ENCODE measurements around the gene NFIX. TPM values are rescaled to one million over a fixed set of nuclear protein-coding genes. Genes with fewer than 3 reads are reported as not detected.

The NFIX gene
- polyA plus RNA-seq, 1 donor (not counting 4 experiments of a cell fraction or from before 2014, with no cell fraction given), result 5.2 TPM

GRCh38 chr19:13011653-13012389, 16.5 kb downstream of the NFIX start:
- H3K4me3 ChIP-seq (ENCODE audit: control insufficient read depth in 2 of 3, extremely low read depth in 1 of 3, insufficient read depth in 2 of 3, low read depth in 1 of 3, low read length in 3 of 3), result no peak overlapping the region
- no peak for DNase-seq (ENCODE audit: low read depth, low spot score)
- dilution Hi-C loops (cut with MboI; ENCODE audit: extremely low pct_ligation_motif_present, low sequenced_read_pairs), result no loop called here

GRCh38 chr19:13012390-13012689, 17.1 kb downstream of the NFIX start:
- H4K20me1 ChIP-seq (ENCODE audit: control insufficient read depth, extremely low read depth, insufficient read depth, low read length), result no peaks in the 10 kb centered on the region
- H3K4me1 ChIP-seq (ENCODE audit: control insufficient read depth, extremely low read depth, insufficient read depth, low read length), result peaks cover 82% of the 10 kb centered on the region
- H3K9me1 ChIP-seq (ENCODE audit: control insufficient read depth, extremely low read depth, insufficient read depth, low read length), result no peaks in the 10 kb centered on the region
- dilution Hi-C loops (cut with MboI; ENCODE audit: extremely low pct_ligation_motif_present, low sequenced_read_pairs), result no loop called here
- H3K9ac ChIP-seq (ENCODE audit: control insufficient read depth, extremely low read depth, insufficient read depth, low read length), result peak overlapping the region; percentile 92
- no peak overlapping the region for H2AFZ ChIP-seq (ENCODE audit: control insufficient read depth, low read length)
- peak overlapping the region; percentile 95 for H3K27ac ChIP-seq (ENCODE audit: control insufficient read depth, insufficient read depth, low read length)
- DNase-seq (ENCODE audit: low read depth, low spot score) (no peak), FAIRE-seq (no peak)
- H3K27me3 ChIP-seq (ENCODE audit: control insufficient read depth, extremely low read depth, insufficient read depth, low read length), result peaks cover 7% of the 10 kb centered on the region
- no peaks in the 10 kb centered on the region for H3K9me3 ChIP-seq (ENCODE audit: control insufficient read depth, low read depth, low read length)
- H3K4me2 ChIP-seq (ENCODE audit: control insufficient read depth, extremely low read depth, insufficient read depth, low read depth, low read length), result peak overlapping the region; percentile 86
- no peaks in the 10 kb centered on the region for H3K36me3 ChIP-seq (ENCODE audit: control insufficient read depth in 2 of 2, extremely low read depth in 1 of 2, insufficient read depth in 2 of 2, low read length in 2 of 2)
- TF ChIP-seq CTCF (optimal IDR thresholded peaks at IDR 0.05 in 1 of 3, IDR thresholded peaks at IDR 0.05 in 1 of 3, conservative IDR thresholded peaks at IDR 0.05 in 1 of 3; ENCODE audit: extremely low read depth in 1 of 3, insufficient read depth in 2 of 3, low read length in 3 of 3), result no peak
- no peak for TF ChIP-seq EZH2 (IDR thresholded peaks at IDR 0.05; ENCODE audit: low read length)
- peak overlapping the region in 2 of 3 experiments; percentile 59 to 60 for H3K4me3 ChIP-seq (ENCODE audit: control insufficient read depth in 2 of 3, extremely low read depth in 1 of 3, insufficient read depth in 2 of 3, low read depth in 1 of 3, low read length in 3 of 3)
- H3K79me2 ChIP-seq (ENCODE audit: control insufficient read depth, insufficient read depth, low read length), result peaks cover 72% of the 10 kb centered on the region

More at GRCh38 chr19:13011653-13012389, 16.5 kb downstream of the NFIX start:
- Histone ChIP-seq H3K4me2 (ENCODE audit: control insufficient read depth, extremely low read depth, insufficient read depth, low read depth, low read length) (peak overlapping the region; percentile 86), H3K79me2 (ENCODE audit: control insufficient read depth, insufficient read depth, low read length) (peaks cover 71% of the 10 kb centered on the region), H4K20me1 (ENCODE audit: control insufficient read depth, extremely low read depth, insufficient read depth, low read length) (no peaks in the 10 kb centered on the region), H3K36me3 (ENCODE audit: control insufficient read depth in 2 of 2, extremely low read depth in 1 of 2, insufficient read depth in 2 of 2, low read length in 2 of 2) (no peaks in the 10 kb centered on the region), H3K27me3 (ENCODE audit: control insufficient read depth, extremely low read depth, insufficient read depth, low read length) (peaks cover 7% of the 10 kb centered on the region), H3K9ac (ENCODE audit: control insufficient read depth, extremely low read depth, insufficient read depth, low read length) (no peak overlapping the region), H2AFZ (ENCODE audit: control insufficient read depth, low read length) (no peak overlapping the region), H3K9me3 (ENCODE audit: control insufficient read depth, low read depth, low read length) (no peaks in the 10 kb centered on the region), H3K9me1 (ENCODE audit: control insufficient read depth, extremely low read depth, insufficient read depth, low read length) (no peaks in the 10 kb centered on the region), H3K27ac (ENCODE audit: control insufficient read depth, insufficient read depth, low read length) (no peak overlapping the region), H3K4me1 (ENCODE audit: control insufficient read depth, extremely low read depth, insufficient read depth, low read length) (peaks cover 83% of the 10 kb centered on the region)
- TF ChIP-seq EZH2 (IDR thresholded peaks at IDR 0.05; ENCODE audit: low read length), result no peak
- no peak for TF ChIP-seq CTCF (optimal IDR thresholded peaks at IDR 0.05 in 1 of 3, IDR thresholded peaks at IDR 0.05 in 1 of 3, conservative IDR thresholded peaks at IDR 0.05 in 1 of 3; ENCODE audit: extremely low read depth in 1 of 3, insufficient read depth in 2 of 3, low read length in 3 of 3)
- FAIRE-seq, result no peak
